ENCODE measurements around the gene NUTM1. TPM values are rescaled to one million over a fixed set of nuclear protein-coding genes. Genes with fewer than 3 reads are reported as not detected.
"Not testable (repeated sequence)": the region's sequence is repeated elsewhere in the genome, so short reads cannot be mapped to it uniquely, and the experiment has no call there.

Gene NUTM1
- total RNA-seq, 1 donor = under 0.01 TPM

DNA sequence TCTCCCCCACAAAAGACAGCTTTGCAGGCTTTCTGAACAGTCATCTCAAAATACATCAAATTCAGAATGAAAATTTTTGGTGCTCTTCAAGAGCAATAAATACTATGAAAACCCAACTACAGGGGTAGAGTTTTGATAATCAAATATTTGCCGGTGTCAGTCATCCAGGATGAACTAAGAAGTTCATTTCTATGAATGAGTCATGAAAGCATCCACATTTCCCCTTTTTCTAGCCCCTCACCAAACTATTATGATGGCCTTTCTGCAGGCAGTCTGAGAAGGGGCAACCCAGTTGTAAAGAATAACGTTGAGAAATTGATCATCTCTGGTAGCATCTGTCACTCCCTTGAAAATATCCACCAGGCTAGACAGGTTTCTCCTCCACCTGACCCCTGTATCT, 27.0 kb downstream of the NUTM1 start:
- no peak overlapping the region for H3K4me3 ChIP-seq (ENCODE audit: insufficient read depth, low read length)
- TF ChIP-seq, protein P1, sequence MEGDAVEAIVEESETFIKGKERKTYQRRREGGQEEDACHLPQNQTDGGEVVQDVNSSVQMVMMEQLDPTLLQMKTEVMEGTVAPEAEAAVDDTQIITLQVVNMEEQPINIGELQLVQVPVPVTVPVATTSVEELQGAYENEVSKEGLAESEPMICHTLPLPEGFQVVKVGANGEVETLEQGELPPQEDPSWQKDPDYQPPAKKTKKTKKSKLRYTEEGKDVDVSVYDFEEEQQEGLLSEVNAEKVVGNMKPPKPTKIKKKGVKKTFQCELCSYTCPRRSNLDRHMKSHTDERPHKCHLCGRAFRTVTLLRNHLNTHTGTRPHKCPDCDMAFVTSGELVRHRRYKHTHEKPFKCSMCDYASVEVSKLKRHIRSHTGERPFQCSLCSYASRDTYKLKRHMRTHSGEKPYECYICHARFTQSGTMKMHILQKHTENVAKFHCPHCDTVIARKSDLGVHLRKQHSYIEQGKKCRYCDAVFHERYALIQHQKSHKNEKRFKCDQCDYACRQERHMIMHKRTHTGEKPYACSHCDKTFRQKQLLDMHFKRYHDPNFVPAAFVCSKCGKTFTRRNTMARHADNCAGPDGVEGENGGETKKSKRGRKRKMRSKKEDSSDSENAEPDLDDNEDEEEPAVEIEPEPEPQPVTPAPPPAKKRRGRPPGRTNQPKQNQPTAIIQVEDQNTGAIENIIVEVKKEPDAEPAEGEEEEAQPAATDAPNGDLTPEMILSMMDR (IDR thresholded peaks at IDR 0.05; ENCODE audit: extremely low read depth, low read depth, low read length) = no peak
- H3K27me3 ChIP-seq (ENCODE audit: insufficient read depth, low read length) = no peaks in the 10 kb centered on the region
- H4K20me1 ChIP-seq (ENCODE audit: insufficient read depth, low read length) = peaks cover 7% of the 10 kb centered on the region
- no peaks in the 10 kb centered on the region for H3K36me3 ChIP-seq (ENCODE audit: insufficient read depth, low read length)
- H3K27ac ChIP-seq (ENCODE audit: low read depth, low read length) = no peak overlapping the region
- H3K4me2 ChIP-seq (ENCODE audit: insufficient read depth, low read length) = no peak overlapping the region
- H3K9me3 ChIP-seq (ENCODE audit: low read depth, low read length) = no peaks in the 10 kb centered on the region
- H3K4me1 ChIP-seq (ENCODE audit: insufficient read depth, low read length) = peaks cover 18% of the 10 kb centered on the region
- no peak overlapping the region for H2AFZ ChIP-seq (ENCODE audit: low read length)
- peaks cover 19% of the 10 kb centered on the region for H3K79me2 ChIP-seq (ENCODE audit: insufficient read depth, low read length)
- DNase-seq (ENCODE audit: insufficient read length, low spot score, missing footprints) = no peak

GRCh38 chr15:34370643-34371042, 27.5 kb downstream of the NUTM1 start:
- Histone ChIP-seq H3K27me3 (ENCODE audit: insufficient read depth, low read length) (no peaks in the 10 kb centered on the region), H3K36me3 (ENCODE audit: insufficient read depth, low read length) (no peaks in the 10 kb centered on the region), H4K20me1 (ENCODE audit: insufficient read depth, low read length) (peaks cover 5% of the 10 kb centered on the region), H3K27ac (ENCODE audit: low read depth, low read length) (no peak overlapping the region), H3K4me2 (ENCODE audit: insufficient read depth, low read length) (no peak overlapping the region), H3K79me2 (ENCODE audit: insufficient read depth, low read length) (peaks cover 14% of the 10 kb centered on the region), H3K4me1 (ENCODE audit: insufficient read depth, low read length) (peaks cover 13% of the 10 kb centered on the region), H3K9me3 (ENCODE audit: low read depth, low read length) (no peaks in the 10 kb centered on the region), H3K4me3 (ENCODE audit: insufficient read depth, low read length) (no peak overlapping the region), H2AFZ (ENCODE audit: low read length) (no peak overlapping the region)
- TF ChIP-seq, protein P1 (IDR thresholded peaks at IDR 0.05; ENCODE audit: extremely low read depth, low read depth, low read length) = no peak
- DNase-seq (ENCODE audit: insufficient read length, low spot score, missing footprints) = no peak

DNA sequence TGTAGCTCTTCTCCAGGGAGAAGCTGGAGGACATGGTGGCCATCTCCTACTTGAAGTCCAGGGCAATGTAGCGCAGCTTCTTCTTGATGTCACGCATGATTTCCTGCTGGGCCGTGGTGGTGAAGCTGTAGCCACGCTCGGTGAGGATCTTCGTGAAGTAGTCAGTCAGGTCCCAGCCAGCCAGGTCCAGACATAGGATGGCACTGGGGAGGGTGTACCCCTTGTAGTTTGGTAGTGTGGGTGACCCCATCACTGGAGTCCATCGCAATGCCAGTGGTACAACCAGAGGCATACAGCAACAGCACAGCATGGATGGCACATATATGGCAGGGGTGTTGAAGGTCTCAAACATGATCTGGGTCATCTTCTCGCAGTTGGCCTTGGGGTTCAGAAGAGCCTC, 30.8 kb downstream of the NUTM1 start:
- Histone ChIP-seq H3K4me3 (ENCODE audit: insufficient read depth, low read length) (no peak overlapping the region), H3K36me3 (ENCODE audit: insufficient read depth, low read length) (no peaks in the 10 kb centered on the region), H3K27me3 (ENCODE audit: insufficient read depth, low read length) (no peaks in the 10 kb centered on the region), H3K9me3 (ENCODE audit: low read depth, low read length) (no peaks in the 10 kb centered on the region), H2AFZ (ENCODE audit: low read length) (no peak overlapping the region), H3K79me2 (ENCODE audit: insufficient read depth, low read length) (no peaks in the 10 kb centered on the region), H3K4me1 (ENCODE audit: insufficient read depth, low read length) (no peaks in the 10 kb centered on the region), H4K20me1 (ENCODE audit: insufficient read depth, low read length) (no peaks in the 10 kb centered on the region), H3K4me2 (ENCODE audit: insufficient read depth, low read length) (no peak overlapping the region), H3K27ac (ENCODE audit: low read depth, low read length) (no peak overlapping the region)
- TF ChIP-seq, protein P1 (IDR thresholded peaks at IDR 0.05; ENCODE audit: extremely low read depth, low read depth, low read length) = no peak
- no peak for DNase-seq (ENCODE audit: insufficient read length, low spot score, missing footprints)

DNA sequence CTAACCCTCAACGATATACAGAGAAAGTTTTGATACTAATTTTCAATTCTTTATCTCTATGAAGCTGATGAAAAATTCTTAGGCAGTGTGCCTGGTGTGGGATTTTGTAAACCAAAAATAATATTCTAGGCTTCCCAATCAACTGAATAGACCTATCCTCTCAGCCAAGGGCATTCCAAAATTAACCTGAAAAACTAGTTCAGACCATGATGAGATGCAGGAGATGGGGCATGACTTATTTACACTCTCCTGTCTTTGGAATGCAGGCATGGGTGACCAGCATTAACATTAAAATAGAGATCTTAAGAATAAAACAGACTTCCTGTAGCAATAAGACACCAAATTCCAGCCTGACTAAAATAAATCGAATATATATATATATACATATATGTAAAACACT, 31.7 kb downstream of the NUTM1 start:
- no peak for DNase-seq (ENCODE audit: insufficient read length, low spot score, missing footprints)
- H3K27ac ChIP-seq (ENCODE audit: low read depth, low read length) = no peak overlapping the region
- H3K79me2 ChIP-seq (ENCODE audit: insufficient read depth, low read length) = no peaks in the 10 kb centered on the region
- H4K20me1 ChIP-seq (ENCODE audit: insufficient read depth, low read length) = no peaks in the 10 kb centered on the region
- H3K4me3 ChIP-seq (ENCODE audit: insufficient read depth, low read length) = no peak overlapping the region
- no peaks in the 10 kb centered on the region for H3K9me3 ChIP-seq (ENCODE audit: low read depth, low read length)
- H2AFZ ChIP-seq (ENCODE audit: low read length) = no peak overlapping the region
- no peaks in the 10 kb centered on the region for H3K36me3 ChIP-seq (ENCODE audit: insufficient read depth, low read length)
- TF ChIP-seq, protein P1 (IDR thresholded peaks at IDR 0.05; ENCODE audit: extremely low read depth, low read depth, low read length) = no peak
- no peaks in the 10 kb centered on the region for H3K27me3 ChIP-seq (ENCODE audit: insufficient read depth, low read length)
- no peak overlapping the region for H3K4me2 ChIP-seq (ENCODE audit: insufficient read depth, low read length)
- no peaks in the 10 kb centered on the region for H3K4me1 ChIP-seq (ENCODE audit: insufficient read depth, low read length)

- not testable (repeated sequence) for H3K9me3 ChIP-seq (ENCODE audit: low read depth, low read length); H3K4me1 ChIP-seq (ENCODE audit: insufficient read depth, low read length); H3K79me2 ChIP-seq (ENCODE audit: insufficient read depth, low read length); H4K20me1 ChIP-seq (ENCODE audit: insufficient read depth, low read length); H3K4me3 ChIP-seq (ENCODE audit: insufficient read depth, low read length); H2AFZ ChIP-seq (ENCODE audit: low read length); DNase-seq (ENCODE audit: insufficient read length, low spot score, missing footprints); H3K36me3 ChIP-seq (ENCODE audit: insufficient read depth, low read length); H3K4me2 ChIP-seq (ENCODE audit: insufficient read depth, low read length); H3K27ac ChIP-seq (ENCODE audit: low read depth, low read length); H3K27me3 ChIP-seq (ENCODE audit: insufficient read depth, low read length)
Observed at GRCh38 chr15:34375541-34375940, 32.4 kb downstream of the NUTM1 start.

Data from osteoblast (primary cell).